Hepatocyte (in vitro differentiated cells): ENCODE results near the gene PRDX5. TPM values are rescaled to one million over a fixed set of nuclear protein-coding genes. Genes with fewer than 3 reads are reported as not detected.

Experiments used
- DNase-seq: peaks from one replicate; pipeline ENCODE4 v3.0.0-alpha.2; 2016; ENCODE audit warnings: low spot score
- H2AFZ ChIP-seq: fragments of 200-600 bp; sonication (generic); 2 replicates; pipeline ENCODE4 v1.6.0; 2016; ENCODE audit warnings: antibody characterized with exemption, mild to moderate bottlenecking
- H3K27ac ChIP-seq: fragments of 200-600 bp; sonication (generic); 2 replicates; pipeline ENCODE4 v1.5.1; 2016; ENCODE audit warnings: mild to moderate bottlenecking
- H3K27me3 ChIP-seq: fragments of 200-600 bp; sonication (generic); 2 replicates; pipeline ENCODE4 v1.6.1; 2016
- H3K36me3 ChIP-seq: fragments of 200-600 bp; sonication (generic); replicated peaks from 2 replicates; pipeline ENCODE4 v1.5.1; 2016; ENCODE audit warnings: low read depth; ENCODE audit not compliant: insufficient read depth
- H3K4me1 ChIP-seq: fragments of 200-600 bp; sonication (generic); 2 replicates; pipeline ENCODE4 v1.5.1; 2016; ENCODE audit warnings: mild to moderate bottlenecking, moderate library complexity; ENCODE audit not compliant: insufficient read depth
- H3K4me2 ChIP-seq: fragments of 200-600 bp; sonication (generic); 2 replicates; pipeline ENCODE4 v1.6.0; 2016
- H3K4me3 ChIP-seq: fragments of 200-600 bp; sonication (generic); 2 replicates; pipeline ENCODE4 v1.5.1; 2016; ENCODE audit warnings: mild to moderate bottlenecking
- H3K79me2 ChIP-seq: fragments of 200-600 bp; sonication (generic); 2 replicates; pipeline ENCODE4 v1.6.0; 2017; ENCODE audit warnings: mild to moderate bottlenecking
- H3K9me2 ChIP-seq: fragments of 200-600 bp; sonication (generic); replicated peaks from 2 replicates; pipeline ENCODE4 v1.6.0; 2017; ENCODE audit warnings: mild to moderate bottlenecking; ENCODE audit not compliant: insufficient read depth
- H3K9me3 ChIP-seq: fragments of 200-600 bp; sonication (generic); 2 replicates; pipeline ENCODE4 v1.5.1; 2016; ENCODE audit warnings: low read depth, mild to moderate bottlenecking
- H4K20me1 ChIP-seq: fragments of 200-600 bp; sonication (generic); 2 replicates; pipeline ENCODE4 v1.6.0; 2016; ENCODE audit warnings: mild to moderate bottlenecking; ENCODE audit not compliant: insufficient read depth, poor library complexity, severe bottlenecking
- EZH2 ChIP-seq: fragments of 200-600 bp; sonication (generic); IDR thresholded peaks from 2 replicates; pipeline ENCODE4 v1.6.1; 2016; ENCODE audit warnings: antibody characterized with exemption, mild to moderate bottlenecking, borderline replicate concordance
- EZH2phosphoT487 ChIP-seq: fragments of 200-600 bp; sonication (generic); IDR thresholded peaks from one replicate; pipeline ENCODE4 v1.6.1; 2018; ENCODE audit warnings: antibody characterized with exemption, mild to moderate bottlenecking, low read depth, moderate library complexity; ENCODE audit not compliant: unreplicated experiment, severe bottlenecking
- WGBS: methylation state at CpG from one replicate; pipeline ENCODE4 v1.1.6; 2016; ENCODE audit warnings: low lambda C conversion rate; ENCODE audit errors: missing lambda C conversion rate; 5-methylcytosine and 5-hydroxymethylcytosine counted together
- polyA plus RNA-seq: library from polyadenylated mRNA; unstranded; fragments of >200 nt; fragmentation: Nextera tagmentation; extraction: Ambion mirVana; gene quantifications from 2 replicates; pipeline ENCODE4 v1.2.1, GENCODE V29; 2016
- total RNA-seq: library from RNA; depleted of rRNA; stranded (reverse); fragments of >200 nt; gene quantifications from 2 replicates; pipeline ENCODE4 v1.2.3, GENCODE V29; 2014
- TF ChIP-seq, protein P1 (sequence below): fragments of 200-600 bp; sonication (generic); IDR thresholded peaks from 2 replicates; pipeline ENCODE4 v1.5.1; 2016; ENCODE audit warnings: antibody characterized with exemption, mild to moderate bottlenecking; ENCODE audit not compliant: poor library complexity

The PRDX5 gene
- total and polyA plus RNA-seq, 2 experiments from 2014 or later = 267 to 517 TPM

DNA sequence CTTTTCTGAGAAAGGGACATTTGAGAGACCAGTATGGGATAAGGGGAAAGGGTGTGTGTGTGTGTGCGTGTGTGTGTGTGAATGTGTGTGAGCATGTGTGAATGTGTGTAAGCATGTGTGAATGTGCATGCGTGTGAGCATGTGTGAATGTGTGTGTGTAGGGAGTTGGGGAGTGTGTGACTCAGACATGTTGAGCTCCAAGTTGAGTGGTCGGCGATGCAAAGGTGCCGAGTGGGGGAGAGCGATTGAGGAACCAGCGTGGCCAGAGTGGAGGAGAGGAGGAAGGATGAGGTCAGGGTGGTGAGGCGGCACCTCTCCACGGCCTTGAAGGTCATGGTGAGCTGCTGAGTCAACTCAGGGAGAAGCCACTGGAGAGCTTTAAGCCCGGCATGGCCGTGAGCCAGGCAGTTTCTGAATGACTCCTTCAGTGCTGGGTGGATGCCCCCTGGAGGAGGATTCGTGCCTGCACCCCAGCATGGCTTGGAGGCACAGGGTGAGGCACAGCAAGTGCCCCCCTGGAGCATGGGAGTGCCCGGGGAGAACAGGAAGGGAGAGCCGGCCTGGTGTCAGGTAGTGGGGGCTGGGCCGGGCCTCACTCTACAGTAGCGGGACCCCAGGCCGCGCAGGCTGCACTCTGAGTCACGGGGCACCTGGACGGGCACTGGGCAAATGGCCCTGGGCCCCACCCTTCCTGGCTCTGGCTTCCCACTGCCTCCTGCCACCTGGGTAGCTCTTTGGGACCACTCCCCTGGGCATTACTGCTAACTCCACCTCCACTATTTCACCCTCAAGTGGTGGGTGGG is 13.8 kb downstream of the PRDX5 start:
- no peaks in the 10 kb centered on the region for H4K20me1 ChIP-seq
- no peak overlapping the region for H3K4me2 ChIP-seq
- no peak overlapping the region for H3K27ac ChIP-seq
- H3K4me1 ChIP-seq = peaks cover 5% of the 10 kb centered on the region
- no peak overlapping the region for H2AFZ ChIP-seq
- H3K36me3 ChIP-seq = no peaks in the 10 kb centered on the region
- 71% methylated on average over 20 of the region's 20 CpGs for WGBS
- H3K79me2 ChIP-seq = no peaks in the 10 kb centered on the region
- no peaks in the 10 kb centered on the region for H3K9me3 ChIP-seq
- TF ChIP-seq, protein P1, sequence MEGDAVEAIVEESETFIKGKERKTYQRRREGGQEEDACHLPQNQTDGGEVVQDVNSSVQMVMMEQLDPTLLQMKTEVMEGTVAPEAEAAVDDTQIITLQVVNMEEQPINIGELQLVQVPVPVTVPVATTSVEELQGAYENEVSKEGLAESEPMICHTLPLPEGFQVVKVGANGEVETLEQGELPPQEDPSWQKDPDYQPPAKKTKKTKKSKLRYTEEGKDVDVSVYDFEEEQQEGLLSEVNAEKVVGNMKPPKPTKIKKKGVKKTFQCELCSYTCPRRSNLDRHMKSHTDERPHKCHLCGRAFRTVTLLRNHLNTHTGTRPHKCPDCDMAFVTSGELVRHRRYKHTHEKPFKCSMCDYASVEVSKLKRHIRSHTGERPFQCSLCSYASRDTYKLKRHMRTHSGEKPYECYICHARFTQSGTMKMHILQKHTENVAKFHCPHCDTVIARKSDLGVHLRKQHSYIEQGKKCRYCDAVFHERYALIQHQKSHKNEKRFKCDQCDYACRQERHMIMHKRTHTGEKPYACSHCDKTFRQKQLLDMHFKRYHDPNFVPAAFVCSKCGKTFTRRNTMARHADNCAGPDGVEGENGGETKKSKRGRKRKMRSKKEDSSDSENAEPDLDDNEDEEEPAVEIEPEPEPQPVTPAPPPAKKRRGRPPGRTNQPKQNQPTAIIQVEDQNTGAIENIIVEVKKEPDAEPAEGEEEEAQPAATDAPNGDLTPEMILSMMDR = peak; percentile 42
- no peak for TF ChIP-seq EZH2phosphoT487
- H3K9me2 ChIP-seq = no peaks in the 10 kb centered on the region
- DNase-seq = peak; percentile 82
- H3K4me3 ChIP-seq = no peak overlapping the region
- no peaks in the 10 kb centered on the region for H3K27me3 ChIP-seq

DNA sequence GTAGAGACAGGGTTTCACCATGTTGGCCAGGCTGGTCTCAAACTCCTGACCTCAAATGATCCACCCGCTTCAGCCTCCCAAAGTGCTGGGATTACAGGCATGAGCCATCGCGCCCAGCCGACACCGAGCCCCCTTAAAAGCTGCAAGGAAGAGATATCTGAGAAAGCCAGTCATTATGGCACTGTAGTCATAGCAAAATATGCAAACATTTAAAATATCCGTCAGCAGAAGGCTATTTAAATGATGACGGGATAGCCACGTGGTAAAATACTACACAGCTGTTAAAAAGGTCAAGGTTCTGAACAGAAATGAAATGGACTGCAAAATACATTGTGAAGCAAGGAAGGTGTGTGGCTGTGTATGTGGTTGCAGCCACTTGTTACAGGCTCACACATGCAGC is 15.6 kb downstream of the PRDX5 start:
- TF ChIP-seq EZH2 = no peak
- no peak for TF ChIP-seq EZH2phosphoT487
- H3K4me2 ChIP-seq = no peak overlapping the region
- H3K79me2 ChIP-seq = no peaks in the 10 kb centered on the region
- WGBS = 95% methylated on average over 8 of the region's 8 CpGs
- no peak overlapping the region for H3K27ac ChIP-seq
- peaks cover 5% of the 10 kb centered on the region for H3K4me1 ChIP-seq
- no peak overlapping the region for H2AFZ ChIP-seq
- no peaks in the 10 kb centered on the region for H3K9me3 ChIP-seq
- no peaks in the 10 kb centered on the region for H4K20me1 ChIP-seq
- no peaks in the 10 kb centered on the region for H3K27me3 ChIP-seq
- no peaks in the 10 kb centered on the region for H3K36me3 ChIP-seq
- no peak for DNase-seq
- H3K9me2 ChIP-seq = no peaks in the 10 kb centered on the region
- no peak overlapping the region for H3K4me3 ChIP-seq

DNA sequence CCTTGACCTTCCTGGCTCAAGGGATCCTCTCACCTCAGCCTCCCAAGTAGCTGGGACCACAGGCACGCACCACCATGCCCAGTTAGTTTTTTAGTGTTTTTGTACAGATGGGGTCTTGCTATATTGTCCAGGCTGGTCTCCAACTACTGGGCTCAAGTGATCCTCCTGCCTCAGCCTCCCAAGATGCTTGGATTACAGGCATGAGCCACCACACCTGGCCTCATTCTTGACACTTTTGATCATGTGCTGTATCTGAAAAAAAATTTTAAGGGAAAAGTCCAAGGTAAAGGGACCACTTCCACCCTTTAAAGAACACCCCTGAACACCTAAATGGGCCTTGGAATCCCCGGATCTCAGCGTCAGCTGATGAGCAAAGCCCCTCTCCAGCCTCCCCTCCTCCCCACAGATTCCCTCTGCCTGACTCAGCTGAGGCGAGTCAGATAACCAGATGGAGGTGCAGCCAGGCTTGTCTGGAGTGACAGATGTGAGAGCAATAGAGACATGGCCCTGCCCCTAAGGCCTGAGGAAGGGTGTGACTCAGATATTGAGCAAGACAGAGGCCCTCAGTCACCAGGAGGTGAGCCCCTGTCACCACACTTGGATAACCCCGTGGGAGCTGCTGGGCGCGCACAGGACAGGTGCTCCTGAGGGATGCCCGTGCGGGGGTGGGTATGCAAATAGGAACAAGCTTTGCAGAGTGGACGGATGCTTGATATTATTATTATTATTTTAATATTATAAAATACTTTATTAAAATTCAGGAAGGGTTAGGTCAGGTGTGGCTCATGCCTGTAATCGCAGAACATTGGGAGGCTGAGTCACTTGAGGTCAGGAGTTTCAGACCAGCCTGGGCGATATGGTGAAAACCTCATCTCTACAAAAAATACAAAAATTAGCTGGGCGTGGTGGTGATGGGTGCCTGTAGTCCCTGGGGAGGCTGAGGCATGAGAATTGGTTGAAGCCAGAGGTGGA is 17.1 kb downstream of the PRDX5 start:
- DNase-seq = peak; percentile 92
- WGBS = 43% methylated on average over 13 of the region's 13 CpGs
- no peak overlapping the region for H2AFZ ChIP-seq
- H3K4me2 ChIP-seq = no peak overlapping the region
- H3K4me1 ChIP-seq = peaks cover 5% of the 10 kb centered on the region
- H3K79me2 ChIP-seq = no peaks in the 10 kb centered on the region
- H3K27me3 ChIP-seq = no peaks in the 10 kb centered on the region
- no peaks in the 10 kb centered on the region for H3K9me2 ChIP-seq
- no peak overlapping the region for H3K4me3 ChIP-seq
- no peaks in the 10 kb centered on the region for H4K20me1 ChIP-seq
- H3K36me3 ChIP-seq = no peaks in the 10 kb centered on the region
- TF ChIP-seq EZH2phosphoT487 = no peak
- TF ChIP-seq EZH2 = no peak
- TF ChIP-seq, protein P1 = no peak
- H3K9me3 ChIP-seq = no peaks in the 10 kb centered on the region
- peak overlapping the region; percentile 74 for H3K27ac ChIP-seq
